NT2/D1 (cell line): ENCODE data around the gene NTM.

Experiments
- SUZ12 ChIP-seq: IDR thresholded peaks from 2 replicates; pipeline ENCODE4 v1.6.1; 2011; ENCODE audit not compliant: insufficient read length, insufficient read depth; ENCODE audit errors: extremely low read depth
- YY1 ChIP-seq: IDR thresholded peaks from 2 replicates; pipeline ENCODE4 v1.6.1; 2011; ENCODE audit not compliant: insufficient read length, insufficient read depth
- ZNF274 ChIP-seq: IDR thresholded peaks from 2 replicates; pipeline ENCODE4 v1.6.1; 2011; ENCODE audit warnings: mild to moderate bottlenecking, low read depth, low read length

GRCh38 chr11:131474947-131475346 is 104.5 kb downstream of the NTM start:
- TF ChIP-seq ZNF274 (no peak), YY1 (no peak), SUZ12 (no peak)
